B cell (primary cell): ENCODE results near the gene AFAP1L1. TPM values are rescaled to one million over a fixed set of nuclear protein-coding genes. Genes with fewer than 3 reads are reported as not detected.

Source experiments
- ATAC-seq: fragments of 200-7000 bp; cut with Tn5 transposase; one replicate; pipeline ENCODE4 v1.10.0; 2021; ENCODE audit warnings: low read depth, mild to moderate bottlenecking, moderate number of reproducible peaks, moderate library complexity
- CTCF ChIA-PET: fragments of 350-600 bp; sonication (Branson Sonifier 250); formaldehyde crosslinking; loops from one replicate; lab custom pipeline; 2021; ENCODE audit warnings: antibody characterized with exemption, inconsistent platforms; lab: Charles Lee
- POLR2A ChIA-PET: fragments of 350-600 bp; sonication (Branson Sonifier 250); formaldehyde crosslinking; loops from one replicate; lab custom pipeline; 2021; ENCODE audit warnings: antibody characterized with exemption; lab: Charles Lee
- DNase-seq: peaks from one replicate; pipeline ENCODE4 v3.0.0; 2013
- H2AFZ ChIP-seq: 2 replicates; pipeline ENCODE4 v1.6.1; 2012; ENCODE audit warnings: mild to moderate bottlenecking, low read depth, low read length; ENCODE audit not compliant: insufficient read depth, poor library complexity, severe bottlenecking
- H3K27ac ChIP-seq, 2 donors: 1 replicate in 1 of 2; 2 replicates in 1 of 2; pipeline ENCODE4 v1.5.1; 2012 to 2013; ENCODE audit warnings: low read length in 2 of 2, mild to moderate bottlenecking in 2 of 2, moderate library complexity in 1 of 2
- H3K27me3 ChIP-seq, 4 experiments: fragments of 200-600 bp in 1 of 4; sonication (generic) in 1 of 4; replicated peaks in 1 of 4; 1 replicate in 2 of 4; 2 replicates in 2 of 4; pipeline versions ENCODE4 v1.6.1 to v1.7.0; 2013 to 2016; ENCODE audit warnings: low read length in 3 of 4, mild to moderate bottlenecking in 2 of 4, mixed read lengths in 1 of 4, moderate library complexity in 1 of 4; ENCODE audit not compliant: insufficient read depth in 4 of 4, control insufficient read depth in 3 of 4; ENCODE audit errors: control extremely low read depth in 1 of 4
- H3K36me3 ChIP-seq, 2 experiments: replicated peaks in 1 of 2; 1 replicate in 1 of 2; 2 replicates in 1 of 2; pipeline versions ENCODE4 v1.6.1 to v1.7.1; 2013; ENCODE audit warnings: low read length in 1 of 2; ENCODE audit not compliant: insufficient read depth in 2 of 2, control insufficient read depth in 1 of 2; ENCODE audit errors: control extremely low read depth in 1 of 2, extremely low read depth in 1 of 2
- H3K4me1 ChIP-seq, 2 donors: fragments of 200-600 bp in 1 of 2; sonication (generic) in 1 of 2; 1 replicate in 1 of 2; 2 replicates in 1 of 2; pipeline versions ENCODE4 v1.5.1 to v1.6.1; 2013 to 2017; ENCODE audit warnings: low read length in 2 of 2; ENCODE audit not compliant: control insufficient read depth in 2 of 2, insufficient read depth in 2 of 2
- H3K4me2 ChIP-seq: replicated peaks from 2 replicates; pipeline ENCODE3; 2012; ENCODE audit warnings: mild to moderate bottlenecking, low read depth, low read length; ENCODE audit not compliant: poor library complexity, severe bottlenecking
- H3K4me3 ChIP-seq, 5 experiments: fragments of 200-600 bp in 1 of 5; sonication (generic) in 1 of 5; 1 replicate in 3 of 5; 2 replicates in 2 of 5; pipeline versions ENCODE4 v1.5.1 to v1.7.0; 2011 to 2016; ENCODE audit warnings: low read length in 4 of 5, mild to moderate bottlenecking in 4 of 5, low read depth in 2 of 5, control low read depth in 1 of 5, moderate library complexity in 1 of 5; ENCODE audit not compliant: insufficient read depth in 1 of 5; ENCODE audit errors: control extremely low read depth in 1 of 5, extremely low read depth in 1 of 5
- H3K79me2 ChIP-seq: fragments of 200-600 bp; sonication (generic); one replicate; pipeline ENCODE4 v1.6.0; 2016; ENCODE audit warnings: low read length; ENCODE audit not compliant: control insufficient read depth, insufficient read depth
- H3K9ac ChIP-seq: fragments of 200-600 bp; sonication (generic); 2 replicates; pipeline ENCODE4 v1.6.1; 2017; ENCODE audit warnings: mild to moderate bottlenecking, low read length, moderate library complexity
- H3K9me3 ChIP-seq, 3 donors: one replicate each; pipeline versions ENCODE4 v1.6.1 to v1.7.1; 2013; ENCODE audit warnings: low read length in 2 of 3; ENCODE audit not compliant: control insufficient read depth in 2 of 3, insufficient read depth in 1 of 3; ENCODE audit errors: control extremely low read depth in 1 of 3
- H4K20me1 ChIP-seq: 2 replicates; pipeline ENCODE4 v1.6.0; 2012; ENCODE audit warnings: mild to moderate bottlenecking, low read length; ENCODE audit not compliant: insufficient read depth, control insufficient read depth, poor library complexity, severe bottlenecking
- H3K27ac Mint-ChIP-seq: one replicate; pipeline ENCODE4 v1.8.0; 2021; ENCODE audit warnings: mixed read lengths
- H3K27me3 Mint-ChIP-seq: one replicate; pipeline ENCODE4 v1.8.0; 2021; ENCODE audit warnings: mixed read lengths
- H3K4me1 Mint-ChIP-seq: one replicate; pipeline ENCODE4 v1.8.0; 2021; ENCODE audit warnings: mixed read lengths
- H3K4me3 Mint-ChIP-seq: one replicate; pipeline ENCODE4 v1.8.0; 2021; ENCODE audit warnings: mixed read lengths
- H3K9me3 Mint-ChIP-seq: one replicate; pipeline ENCODE4 v1.8.0; 2022; ENCODE audit warnings: mixed read lengths; ENCODE audit not compliant: insufficient read depth
- CTCF ChIP-seq: fragments of 200-600 bp; IDR thresholded peaks from one replicate; pipeline ENCODE4 v1.8.0; 2022; ENCODE audit warnings: antibody characterized with exemption, mild to moderate bottlenecking
- EZH2 ChIP-seq: IDR thresholded peaks from 2 replicates; pipeline ENCODE4 v1.6.1; 2012; ENCODE audit warnings: borderline replicate concordance, low read depth, mild to moderate bottlenecking, moderate library complexity, low read length; ENCODE audit not compliant: insufficient read depth, poor library complexity, severe bottlenecking
- WGBS: methylation state at CpG from one replicate; pipeline ENCODE4 v1.1.5; 2013; ENCODE audit warnings: missing lambda C conversion rate; ENCODE audit not compliant: insufficient coverage; 5-methylcytosine and 5-hydroxymethylcytosine counted together
- intact Hi-C: fragments of 100-400 bp; cut with micrococcal nuclease; formaldehyde crosslinking; loops from one replicate; pipeline ENCODE4 v1.10.0; 2022
- polyA plus RNA-seq: library from polyadenylated mRNA; depleted of rRNA; stranded (reverse); fragments of >200 nt; gene quantifications from 2 replicates; pipeline ENCODE4 v1.2.3, GENCODE V29; 2012
- total RNA-seq, 2 donors: library from RNA; stranded (reverse); fragments of 120-200 nt in 1 of 2; gene quantifications; 1 replicate in 1 of 2; 2 replicates in 1 of 2; pipeline versions ENCODE4 v1.2.3 to v1.2.4, GENCODE V29; 2013 to 2022

Gene AFAP1L1
- total and polyA plus RNA-seq, 2 donors (not counting 1 experiment from before 2014, with no cell fraction given): not detected

GRCh38 chr5:149278451-149279210 lies 7.0 kb downstream of the AFAP1L1 start:
- ChIA-PET POLR2A (no interaction called here), CTCF (interaction anchor here (2.2 kb wide), 1 partner anchor 9 kb away, joined by 10 read pairs; no protein-coding TSS in a partner anchor)
- no peaks in the 10 kb centered on the region for H3K79me2 ChIP-seq
- no peak for TF ChIP-seq CTCF
- no peak for TF ChIP-seq EZH2
- no peak overlapping the region for H3K27ac ChIP-seq
- WGBS: 82% methylated on average over 5 of the region's 5 CpGs
- no peak overlapping the region for H3K9ac ChIP-seq
- no peak for DNase-seq
- no peaks in the 10 kb centered on the region for H3K9me3 ChIP-seq
- Mint-ChIP-seq H3K4me3 (no peak overlapping the region), H3K27ac (no peak overlapping the region), H3K4me1 (no peaks in the 10 kb centered on the region), H3K9me3 (no peaks in the 10 kb centered on the region), H3K27me3 (peaks cover 56% of the 10 kb centered on the region)
- no peak overlapping the region for H2AFZ ChIP-seq
- H3K36me3 ChIP-seq: no peaks in the 10 kb centered on the region
- H4K20me1 ChIP-seq: no peaks in the 10 kb centered on the region
- ATAC-seq: no peak
- no peak overlapping the region for H3K4me3 ChIP-seq
- no peaks in the 10 kb centered on the region for H3K4me1 ChIP-seq
- intact Hi-C loops: no loop called here
- no peak overlapping the region for H3K4me2 ChIP-seq
- peaks cover 0 to 4% (median 4%) of the 10 kb centered on the region in 4 experiments for H3K27me3 ChIP-seq

- Mint-ChIP-seq H3K4me3 (no peak overlapping the region), H3K27ac (no peak overlapping the region), H3K9me3 (no peaks in the 10 kb centered on the region), H3K27me3 (peaks cover 52% of the 10 kb centered on the region), H3K4me1 (no peaks in the 10 kb centered on the region)
- ATAC-seq (no peak), DNase-seq (no peak)
- intact Hi-C loops: no loop called here
- TF ChIP-seq CTCF (no peak), EZH2 (no peak)
- Histone ChIP-seq H3K4me2 (no peak overlapping the region), H3K79me2 (no peaks in the 10 kb centered on the region), H3K9ac (no peak overlapping the region), H3K9me3 (no peaks in the 10 kb centered on the region), H3K27me3 (peaks cover 0 to 4% (median 2%) of the 10 kb centered on the region in 4 experiments), H3K36me3 (no peaks in the 10 kb centered on the region), H3K4me1 (no peaks in the 10 kb centered on the region), H4K20me1 (no peaks in the 10 kb centered on the region), H3K27ac (no peak overlapping the region), H3K4me3 (no peak overlapping the region), H2AFZ (no peak overlapping the region)
- POLR2A ChIA-PET: no interaction called here
- CTCF ChIA-PET: interaction anchor here (2.2 kb wide), 1 partner anchor 10 kb away, joined by 10 read pairs; no protein-coding TSS in a partner anchor
- WGBS: 73% methylated on average over 1 of the region's 1 CpG
These were observed 8.0 kb downstream of the AFAP1L1 start for GRCh38 chr5:149279661-149280060.
